ENCODE measurements around the gene SUGCT.

The SUGCT gene

DNA sequence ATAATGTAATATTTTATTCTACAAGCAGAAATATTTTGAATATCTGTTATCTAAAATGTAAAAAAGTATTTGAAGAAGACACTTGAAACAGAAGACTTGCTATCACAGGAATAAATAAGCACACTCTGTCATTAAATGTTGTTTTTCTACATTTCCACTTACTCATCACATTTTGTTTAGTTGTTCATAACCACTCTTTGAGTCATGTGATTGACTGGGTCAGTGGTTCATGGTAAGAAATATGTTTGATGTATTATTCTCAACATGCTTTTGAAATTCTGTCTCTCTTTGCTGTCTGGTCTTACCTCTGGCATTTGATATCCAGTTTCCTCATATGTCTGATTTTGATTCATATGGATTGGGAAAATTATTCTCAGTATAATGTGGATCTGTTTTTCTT, 171.8 kb downstream of the SUGCT start:
- H3K36me3 ChIP-seq = no peaks in the 10 kb centered on the region
- no peak for TF ChIP-seq Cebpa-rat (IDR thresholded peaks at IDR 0.05)
- no peaks in the 10 kb centered on the region for H3K9me3 ChIP-seq
- no peak overlapping the region for H3K4me3 ChIP-seq
- H3K27ac ChIP-seq = no peak overlapping the region
- no peaks in the 10 kb centered on the region for H3K4me1 ChIP-seq
- H4K20me1 ChIP-seq = no peaks in the 10 kb centered on the region
- no peak overlapping the region for H3K9ac ChIP-seq
- H3K27me3 ChIP-seq = no peaks in the 10 kb centered on the region
- no peak overlapping the region for H3K4me2 ChIP-seq

DNA sequence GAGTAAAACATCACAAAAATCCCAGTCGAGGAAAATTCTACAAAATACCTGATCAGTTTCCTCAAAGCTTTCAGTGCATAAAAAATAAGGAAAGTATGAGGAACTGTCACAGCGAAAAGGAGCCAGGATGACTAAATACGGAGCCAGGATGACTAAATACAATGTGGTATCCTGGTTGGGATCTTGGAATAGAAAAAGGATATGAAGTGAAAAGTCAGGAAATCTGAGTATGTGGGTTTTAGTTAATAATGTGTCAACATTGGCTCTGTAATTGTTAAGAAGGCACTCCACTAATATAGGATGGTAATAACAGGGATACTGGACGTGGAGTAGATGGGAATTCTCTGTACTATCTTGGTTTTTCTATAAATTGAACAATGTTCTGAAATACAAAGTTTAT, 175.5 kb downstream of the SUGCT start:
- H3K4me1 ChIP-seq = no peaks in the 10 kb centered on the region
- H3K9me3 ChIP-seq = no peaks in the 10 kb centered on the region
- H4K20me1 ChIP-seq = no peaks in the 10 kb centered on the region
- H3K9ac ChIP-seq = no peak overlapping the region
- H3K4me3 ChIP-seq = no peak overlapping the region
- no peak overlapping the region for H3K4me2 ChIP-seq
- no peak for TF ChIP-seq Cebpa-rat (IDR thresholded peaks at IDR 0.05)
- no peaks in the 10 kb centered on the region for H3K36me3 ChIP-seq
- H3K27me3 ChIP-seq = no peaks in the 10 kb centered on the region
- H3K27ac ChIP-seq = no peak overlapping the region

DNA sequence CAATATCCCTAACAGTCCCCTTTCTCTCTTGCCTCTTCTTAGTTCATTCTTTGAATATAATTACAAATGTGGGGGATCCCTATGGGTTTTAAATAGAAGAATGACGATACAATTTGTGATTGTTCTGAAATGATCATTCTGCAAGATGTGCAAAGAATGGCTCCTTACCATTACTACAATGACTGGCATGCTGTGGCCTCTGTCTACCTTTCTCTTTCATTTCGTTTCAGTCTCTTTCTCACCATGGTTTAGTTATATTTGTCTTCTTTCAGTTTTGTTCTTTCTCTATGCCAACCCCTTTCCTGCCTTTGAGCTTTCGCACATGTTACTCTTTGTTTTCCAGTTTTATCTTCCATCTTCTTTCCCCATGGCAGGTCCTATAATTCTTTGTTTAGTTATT, 176.5 kb downstream of the SUGCT start:
- H3K27ac ChIP-seq = no peak overlapping the region
- H3K4me1 ChIP-seq = no peaks in the 10 kb centered on the region
- no peak overlapping the region for H3K4me3 ChIP-seq
- no peak for TF ChIP-seq Cebpa-rat (IDR thresholded peaks at IDR 0.05)
- no peak overlapping the region for H3K9ac ChIP-seq
- H3K4me2 ChIP-seq = no peak overlapping the region
- no peaks in the 10 kb centered on the region for H4K20me1 ChIP-seq
- H3K27me3 ChIP-seq = no peaks in the 10 kb centered on the region
- no peaks in the 10 kb centered on the region for H3K9me3 ChIP-seq
- H3K36me3 ChIP-seq = no peaks in the 10 kb centered on the region

DNA sequence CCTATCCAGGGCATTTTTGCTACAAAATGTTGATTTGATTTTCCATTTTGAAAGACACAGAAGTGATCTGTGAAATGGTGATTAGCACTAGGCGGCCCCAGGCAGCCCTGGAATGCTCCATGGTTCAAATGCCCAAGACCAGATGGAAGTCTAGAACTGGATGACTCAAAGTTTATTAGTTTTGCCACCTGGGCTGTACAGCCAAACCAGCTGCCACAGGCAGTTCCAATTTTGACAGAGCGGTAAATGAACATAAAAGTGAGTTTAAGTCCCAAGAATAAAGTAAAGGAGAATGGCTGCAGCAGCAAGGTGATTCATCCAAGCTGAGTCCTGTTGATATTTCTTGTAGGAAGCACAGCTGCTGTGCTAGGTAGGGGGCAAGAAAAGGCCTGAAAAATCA, 180.5 kb downstream of the SUGCT start:
- no peaks in the 10 kb centered on the region for H3K27me3 ChIP-seq
- H3K36me3 ChIP-seq = no peaks in the 10 kb centered on the region
- no peak overlapping the region for H3K4me3 ChIP-seq
- TF ChIP-seq Cebpa-rat (IDR thresholded peaks at IDR 0.05) = no peak
- no peaks in the 10 kb centered on the region for H4K20me1 ChIP-seq
- no peak overlapping the region for H3K27ac ChIP-seq
- H3K9ac ChIP-seq = no peak overlapping the region
- no peak overlapping the region for H3K4me2 ChIP-seq
- H3K9me3 ChIP-seq = no peaks in the 10 kb centered on the region
- H3K4me1 ChIP-seq = no peaks in the 10 kb centered on the region

DNA sequence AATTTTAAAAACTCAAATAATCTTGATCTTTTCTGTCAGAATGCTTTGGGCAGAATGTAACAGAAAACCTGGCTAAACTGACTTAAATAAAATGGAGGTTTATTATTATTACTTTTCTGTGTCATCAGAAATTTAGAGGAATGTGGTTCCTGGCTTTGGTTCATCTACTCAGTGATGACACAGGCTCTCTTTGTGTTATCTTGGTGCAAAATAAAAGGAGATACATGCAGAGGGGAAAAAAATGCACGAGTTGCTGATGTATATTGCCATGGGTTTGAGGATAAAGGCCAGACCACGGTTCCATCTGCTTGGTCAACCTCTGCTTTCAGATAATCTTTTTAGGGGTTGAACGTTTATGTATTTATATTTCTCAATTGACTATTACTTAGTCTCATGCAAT, 181.4 kb downstream of the SUGCT start:
- no peaks in the 10 kb centered on the region for H4K20me1 ChIP-seq
- H3K36me3 ChIP-seq = no peaks in the 10 kb centered on the region
- H3K27ac ChIP-seq = no peak overlapping the region
- no peaks in the 10 kb centered on the region for H3K27me3 ChIP-seq
- no peak overlapping the region for H3K9ac ChIP-seq
- H3K4me1 ChIP-seq = no peaks in the 10 kb centered on the region
- no peak overlapping the region for H3K4me2 ChIP-seq
- TF ChIP-seq Cebpa-rat (IDR thresholded peaks at IDR 0.05) = no peak
- no peaks in the 10 kb centered on the region for H3K9me3 ChIP-seq
- no peak overlapping the region for H3K4me3 ChIP-seq

DNA sequence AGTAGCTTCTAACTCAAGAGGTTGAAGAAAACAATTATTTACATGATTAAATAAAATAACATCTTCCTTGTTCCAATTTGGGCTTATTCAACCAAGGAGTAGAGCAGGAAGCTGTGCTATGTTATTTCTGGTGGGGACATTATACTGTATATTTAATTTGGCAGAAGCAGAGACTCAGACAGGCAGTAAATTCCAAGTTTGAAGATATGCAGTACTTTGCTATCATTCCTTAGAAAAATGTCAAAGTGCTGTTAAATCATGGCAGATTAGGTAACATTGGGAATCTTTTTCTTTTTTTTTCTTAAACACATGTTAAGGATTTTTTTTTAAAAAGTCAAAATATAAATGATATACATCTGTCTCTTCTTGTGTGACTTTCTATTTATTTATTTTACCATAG, 190.1 kb downstream of the SUGCT start:
- no peaks in the 10 kb centered on the region for H3K27me3 ChIP-seq
- no peak overlapping the region for H3K4me3 ChIP-seq
- no peaks in the 10 kb centered on the region for H3K4me1 ChIP-seq
- no peaks in the 10 kb centered on the region for H3K36me3 ChIP-seq
- no peaks in the 10 kb centered on the region for H4K20me1 ChIP-seq
- H3K27ac ChIP-seq = no peak overlapping the region
- H3K9me3 ChIP-seq = no peaks in the 10 kb centered on the region
- no peak overlapping the region for H3K9ac ChIP-seq
- no peak overlapping the region for H3K4me2 ChIP-seq
- TF ChIP-seq Cebpa-rat (IDR thresholded peaks at IDR 0.05) = no peak

DNA sequence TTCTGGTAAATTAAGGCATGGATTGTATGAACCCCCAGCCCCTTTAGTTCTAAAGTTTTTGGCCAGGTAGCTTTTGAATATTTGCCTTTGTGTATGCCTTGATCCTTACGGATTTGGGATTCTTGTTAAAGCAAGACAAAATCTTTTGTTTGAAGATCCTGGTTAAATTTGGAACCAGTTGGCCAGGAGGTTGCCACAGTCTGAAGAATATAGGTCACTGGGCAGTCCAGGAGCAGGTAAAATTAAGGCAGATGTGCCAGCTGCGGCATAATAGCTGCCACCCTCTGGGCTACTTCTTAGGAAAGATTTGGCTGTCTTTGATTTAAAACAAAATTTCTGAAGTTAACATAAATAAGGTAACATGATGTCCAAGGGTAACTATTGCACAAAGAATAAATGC, 192.3 kb downstream of the SUGCT start:
- TF ChIP-seq Cebpa-rat (IDR thresholded peaks at IDR 0.05) = no peak
- Histone ChIP-seq H3K4me3 (no peak overlapping the region), H3K9me3 (no peaks in the 10 kb centered on the region), H4K20me1 (no peaks in the 10 kb centered on the region), H3K36me3 (no peaks in the 10 kb centered on the region), H3K9ac (no peak overlapping the region), H3K4me2 (no peak overlapping the region), H3K4me1 (no peaks in the 10 kb centered on the region), H3K27ac (no peak overlapping the region), H3K27me3 (no peaks in the 10 kb centered on the region)

DNA sequence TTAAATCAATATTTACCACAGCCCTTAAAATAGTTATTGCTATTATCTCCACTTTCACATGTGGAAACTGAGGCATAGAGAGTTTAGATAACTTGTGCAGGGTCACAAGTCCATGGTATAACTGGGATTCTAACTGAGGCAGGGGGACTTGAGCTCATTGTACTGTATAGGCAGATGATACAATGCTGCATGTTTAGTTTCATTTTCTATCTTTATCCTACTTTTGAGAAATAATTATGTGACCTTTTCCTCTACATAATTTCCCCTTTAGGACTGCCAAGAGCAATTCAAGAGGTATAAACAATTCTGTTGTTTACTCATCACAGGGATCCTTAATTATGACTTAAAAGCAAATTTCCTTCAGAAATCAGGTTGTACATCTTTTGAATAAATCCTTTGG, 193.1 kb downstream of the SUGCT start:
- no peak overlapping the region for H3K4me3 ChIP-seq
- H3K9ac ChIP-seq = no peak overlapping the region
- no peaks in the 10 kb centered on the region for H4K20me1 ChIP-seq
- H3K36me3 ChIP-seq = no peaks in the 10 kb centered on the region
- no peak for TF ChIP-seq Cebpa-rat (IDR thresholded peaks at IDR 0.05)
- no peaks in the 10 kb centered on the region for H3K9me3 ChIP-seq
- H3K27me3 ChIP-seq = no peaks in the 10 kb centered on the region
- H3K4me1 ChIP-seq = no peaks in the 10 kb centered on the region
- H3K27ac ChIP-seq = no peak overlapping the region
- no peak overlapping the region for H3K4me2 ChIP-seq

DNA sequence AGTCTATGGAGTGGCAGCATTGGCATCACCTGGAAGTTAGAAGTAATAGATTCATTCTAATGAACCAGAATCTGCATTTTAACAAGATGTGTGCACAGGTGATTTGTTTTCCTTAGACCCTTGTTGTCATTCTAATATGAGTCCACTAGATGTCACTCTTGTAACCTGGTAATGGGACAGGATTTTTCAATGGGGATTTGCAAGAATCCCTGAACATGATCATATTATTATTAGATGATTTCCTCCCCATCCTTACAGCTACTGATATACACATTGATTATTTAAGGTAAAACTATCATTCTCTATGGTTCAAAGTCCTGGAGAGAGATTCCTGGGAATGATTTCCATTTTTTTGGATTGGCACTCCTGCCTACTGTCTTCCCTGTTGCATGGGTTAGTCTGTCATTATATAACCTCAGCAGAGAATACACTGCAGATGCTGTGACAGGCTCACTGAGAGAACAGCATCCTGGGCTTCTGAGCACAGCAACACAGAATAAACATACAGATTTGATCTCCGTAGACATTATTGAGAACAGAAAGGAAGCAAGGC, 194.9 kb downstream of the SUGCT start:
- Histone ChIP-seq H3K4me2 (no peak overlapping the region), H3K27me3 (no peaks in the 10 kb centered on the region), H3K27ac (no peak overlapping the region), H3K4me3 (no peak overlapping the region), H3K9ac (no peak overlapping the region), H4K20me1 (no peaks in the 10 kb centered on the region), H3K4me1 (no peaks in the 10 kb centered on the region), H3K36me3 (no peaks in the 10 kb centered on the region), H3K9me3 (no peaks in the 10 kb centered on the region)
- no peak for TF ChIP-seq Cebpa-rat (IDR thresholded peaks at IDR 0.05)

DNA sequence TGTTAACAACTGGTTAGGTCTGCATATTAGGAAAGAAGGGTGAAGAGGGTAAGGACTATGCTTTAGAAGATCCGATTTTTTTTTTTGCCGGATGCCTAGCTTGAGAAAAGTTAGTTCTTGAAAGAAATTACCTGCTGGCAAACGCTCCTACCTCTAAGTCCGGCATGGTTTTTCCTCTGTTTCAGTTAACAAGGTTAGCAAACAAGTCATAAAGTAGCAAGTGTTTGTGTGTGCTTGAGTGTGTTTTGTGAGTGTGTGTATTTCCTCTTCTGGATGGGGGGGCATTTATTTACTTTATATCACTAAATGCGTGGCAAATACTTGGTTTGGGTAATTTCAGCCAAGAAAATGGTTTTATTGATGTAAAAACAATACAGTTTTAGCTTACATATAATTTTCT, 195.6 kb downstream of the SUGCT start:
- no peak overlapping the region for H3K4me3 ChIP-seq
- H3K27ac ChIP-seq = no peak overlapping the region
- H3K4me1 ChIP-seq = no peaks in the 10 kb centered on the region
- no peaks in the 10 kb centered on the region for H3K9me3 ChIP-seq
- H3K27me3 ChIP-seq = no peaks in the 10 kb centered on the region
- no peaks in the 10 kb centered on the region for H4K20me1 ChIP-seq
- no peak overlapping the region for H3K4me2 ChIP-seq
- H3K9ac ChIP-seq = no peak overlapping the region
- H3K36me3 ChIP-seq = no peaks in the 10 kb centered on the region
- no peak for TF ChIP-seq Cebpa-rat (IDR thresholded peaks at IDR 0.05)

DNA sequence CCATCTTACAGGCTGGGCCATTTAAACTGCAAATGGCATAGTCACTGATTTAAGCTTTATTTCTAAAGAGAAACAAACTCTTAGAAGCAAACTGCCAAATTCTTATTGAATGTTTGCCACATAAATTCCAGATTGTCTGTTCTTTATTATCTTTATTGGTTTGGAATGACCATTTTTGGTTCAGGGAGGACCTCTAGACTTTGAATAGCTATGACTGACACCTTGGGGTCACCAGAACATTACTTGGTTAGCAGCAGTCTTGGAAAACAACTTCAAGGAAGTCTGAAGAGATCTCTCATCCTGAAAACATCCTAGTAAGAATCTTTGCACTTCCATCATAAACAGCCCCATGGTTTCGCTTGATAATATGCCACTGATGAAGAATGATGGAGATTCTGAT, 197.1 kb downstream of the SUGCT start:
- no peaks in the 10 kb centered on the region for H3K4me1 ChIP-seq
- H3K27me3 ChIP-seq = no peaks in the 10 kb centered on the region
- TF ChIP-seq Cebpa-rat (IDR thresholded peaks at IDR 0.05) = no peak
- H3K4me3 ChIP-seq = no peak overlapping the region
- H3K27ac ChIP-seq = no peak overlapping the region
- H3K9ac ChIP-seq = no peak overlapping the region
- H3K9me3 ChIP-seq = no peaks in the 10 kb centered on the region
- H3K4me2 ChIP-seq = no peak overlapping the region
- H4K20me1 ChIP-seq = no peaks in the 10 kb centered on the region
- H3K36me3 ChIP-seq = no peaks in the 10 kb centered on the region
